Astrocyte of the cerebellum (primary cell): ENCODE measurements around the gene ZNF276.

ENCODE experiments used
- DNase-seq: peaks from one replicate; pipeline ENCODE4 v3.0.0-alpha.2; 2011; ENCODE audit warnings: low read depth
- H3K4me3 ChIP-seq: 2 replicates; pipeline ENCODE4 v1.5.1; 2011; ENCODE audit warnings: mild to moderate bottlenecking, low read depth, low read length, moderate library complexity
- CTCF ChIP-seq: IDR thresholded peaks from 2 replicates; pipeline ENCODE4 v1.5.1; 2012; ENCODE audit warnings: low read length, low read depth, moderate library complexity, mild to moderate bottlenecking; ENCODE audit errors: missing control alignments
- in situ Hi-C: cut with HindIII; loops from 2 replicates; pipeline ENCODE4 v1.10.0; 2017; ENCODE audit warnings: low sequenced_read_pairs

The ZNF276 gene

GRCh38 chr16:89701425-89702406 is 19.6 kb upstream of the ZNF276 start, which contains the start of gene SPATA2L:
TSS of gene SPATA2L (minus strand) at chr16:89701705. CDS start at chr16:89701232, 473 bp downstream.
- peak within 1 kb of the TSS; percentile 63 for H3K4me3 ChIP-seq
- DNase-seq: peak; percentile 64
- in situ Hi-C loops: no loop called here
- TF ChIP-seq CTCF: peak; percentile 12

GRCh38 chr16:89704281-89704680 is 17.1 kb upstream of the ZNF276 start:
- in situ Hi-C loops: no loop called here
- no peak for DNase-seq
- no peak overlapping the region for H3K4me3 ChIP-seq
- TF ChIP-seq CTCF: no peak

- no peak for DNase-seq
- H3K4me3 ChIP-seq: no peak overlapping the region
- no peak for TF ChIP-seq CTCF
- in situ Hi-C loops: no loop called here
These were observed 16.3 kb upstream of the ZNF276 start for GRCh38 chr16:89705006-89705405.

- TF ChIP-seq CTCF: no peak
- in situ Hi-C loops: no loop called here
- H3K4me3 ChIP-seq: no peak overlapping the region
- no peak for DNase-seq
These were observed 14.6 kb upstream of the ZNF276 start for GRCh38 chr16:89706518-89707260.

GRCh38 chr16:89707695-89708094 is 13.6 kb upstream of the ZNF276 start:
- no peak for TF ChIP-seq CTCF
- in situ Hi-C loops: no loop called here
- no peak for DNase-seq
- H3K4me3 ChIP-seq: no peak overlapping the region

- in situ Hi-C loops: no loop called here
- TF ChIP-seq CTCF: no peak
- H3K4me3 ChIP-seq: no peak overlapping the region
- DNase-seq: no peak
These were observed 12.8 kb upstream of the ZNF276 start for GRCh38 chr16:89708481-89708931.
